Stimulated activated CD4-positive, alpha-beta T cell treated with anti-CD3 and anti-CD28 coated beads, Interleukin-12 subunit alpha, Interleukin-12 subunit beta, amount 100 ng/mL, for 24 hours (primary cell): ENCODE measurements around the gene RPL7A.
A peak's percentile ranks its signal among the peaks of the same experiment; 100 is the strongest.

Experiments used
- DNase-seq, 2 experiments: peaks; one replicate each; pipeline ENCODE4 v3.0.0-alpha.2; 2020; ENCODE audit warnings: low read depth in 2 of 2

The RPL7A gene

GRCh38 chr9:133347515-133347984, 468 bp upstream of the RPL7A start:
- no peak for DNase-seq

- DNase-seq: no peak
Observed at GRCh38 chr9:133348718-133349573, 928 bp downstream of the RPL7A start.

- DNase-seq: no peak
Observed at GRCh38 chr9:133349965-133350616, 2.1 kb downstream of the RPL7A start.

GRCh38 chr9:133351526-133351907, 3.5 kb downstream of the RPL7A start:
- DNase-seq: no peak

GRCh38 chr9:133351908-133352634, 4.1 kb downstream of the RPL7A start:
- no peak for DNase-seq

GRCh38 chr9:133352635-133353340, 4.8 kb downstream of the RPL7A start:
- DNase-seq: no peak

- no peak for DNase-seq
Observed at GRCh38 chr9:133353548-133353947, 5.5 kb downstream of the RPL7A start.

GRCh38 chr9:133354766-133355165, 6.7 kb downstream of the RPL7A start:
- no peak for DNase-seq

- DNase-seq: no peak
Observed at GRCh38 chr9:133355881-133356357, 7.9 kb downstream of the RPL7A start.

- DNase-seq: peak; percentile 81 to 92
Observed at GRCh38 chr9:133356391-133357091, 8.5 kb downstream of the RPL7A start, which contains the start of the genes SURF1 and SURF2. Gene SURF1, minus strand, starts transcription at chr9:133356487. Its CDS starts 34 bp downstream, at chr9:133356453. Gene SURF2, plus strand, starts transcription at chr9:133356550. Its CDS starts 43 bp downstream, at chr9:133356593.

- no peak for DNase-seq
Observed at GRCh38 chr9:133357656-133358055, 9.6 kb downstream of the RPL7A start.

GRCh38 chr9:133359399-133360175, 11.6 kb downstream of the RPL7A start:
- DNase-seq: no peak

GRCh38 chr9:133360400-133361393, 12.7 kb downstream of the RPL7A start:
- DNase-seq: no peak

- no peak for DNase-seq
Observed at GRCh38 chr9:133361507-133362092, 13.6 kb downstream of the RPL7A start.

GRCh38 chr9:133362359-133363044, 14.5 kb downstream of the RPL7A start:
- no peak for DNase-seq

- no peak for DNase-seq
Observed at GRCh38 chr9:133366435-133366834, 18.4 kb downstream of the RPL7A start.

GRCh38 chr9:133367221-133367620, 19.2 kb downstream of the RPL7A start:
- no peak for DNase-seq

- DNase-seq: no peak
Observed at GRCh38 chr9:133367778-133368177, 19.8 kb downstream of the RPL7A start.
